Measurements from ENCODE around the gene HAO1.

Gene HAO1

DNA sequence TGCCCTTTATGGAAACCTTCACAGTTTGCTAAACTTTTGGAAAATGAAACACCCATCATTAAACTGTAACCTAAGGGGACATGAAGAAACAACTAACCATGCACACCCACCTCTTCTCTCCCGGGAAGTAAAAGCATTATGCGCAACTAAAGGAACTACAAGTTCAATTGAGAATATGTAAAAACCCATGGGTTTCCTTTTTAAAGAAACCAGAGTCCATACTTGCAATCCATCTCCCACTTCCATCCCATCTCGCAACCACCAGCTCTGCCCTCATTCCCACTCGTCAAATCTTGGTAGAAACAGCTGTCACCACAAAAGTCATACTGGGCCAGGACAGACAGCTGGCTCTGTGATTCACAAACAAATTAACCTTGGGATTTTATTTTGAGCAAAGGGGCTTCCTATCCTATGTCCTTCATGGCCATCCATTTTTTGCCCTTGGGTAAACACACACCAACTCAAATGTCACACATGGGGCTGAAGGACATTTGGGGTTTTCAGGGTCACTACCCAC lies 81.5 kb downstream of the HAO1 start:
- TF ChIP-seq, protein P1, sequence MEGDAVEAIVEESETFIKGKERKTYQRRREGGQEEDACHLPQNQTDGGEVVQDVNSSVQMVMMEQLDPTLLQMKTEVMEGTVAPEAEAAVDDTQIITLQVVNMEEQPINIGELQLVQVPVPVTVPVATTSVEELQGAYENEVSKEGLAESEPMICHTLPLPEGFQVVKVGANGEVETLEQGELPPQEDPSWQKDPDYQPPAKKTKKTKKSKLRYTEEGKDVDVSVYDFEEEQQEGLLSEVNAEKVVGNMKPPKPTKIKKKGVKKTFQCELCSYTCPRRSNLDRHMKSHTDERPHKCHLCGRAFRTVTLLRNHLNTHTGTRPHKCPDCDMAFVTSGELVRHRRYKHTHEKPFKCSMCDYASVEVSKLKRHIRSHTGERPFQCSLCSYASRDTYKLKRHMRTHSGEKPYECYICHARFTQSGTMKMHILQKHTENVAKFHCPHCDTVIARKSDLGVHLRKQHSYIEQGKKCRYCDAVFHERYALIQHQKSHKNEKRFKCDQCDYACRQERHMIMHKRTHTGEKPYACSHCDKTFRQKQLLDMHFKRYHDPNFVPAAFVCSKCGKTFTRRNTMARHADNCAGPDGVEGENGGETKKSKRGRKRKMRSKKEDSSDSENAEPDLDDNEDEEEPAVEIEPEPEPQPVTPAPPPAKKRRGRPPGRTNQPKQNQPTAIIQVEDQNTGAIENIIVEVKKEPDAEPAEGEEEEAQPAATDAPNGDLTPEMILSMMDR (IDR thresholded peaks at IDR 0.05; ENCODE audit: control extremely low read depth, extremely low read depth, low read depth, missing control alignments): no peak
- ChIA-PET CTCF (interaction anchor here (1.1 to 3.2 kb wide), 8 partner anchors 9 to 1093 kb away, joined by 3 to 11 read pairs (median 3); no protein-coding TSS in a partner anchor), POLR2A (no interaction called here)
- no peak for DNase-seq (ENCODE audit: extremely low spot score)

DNA sequence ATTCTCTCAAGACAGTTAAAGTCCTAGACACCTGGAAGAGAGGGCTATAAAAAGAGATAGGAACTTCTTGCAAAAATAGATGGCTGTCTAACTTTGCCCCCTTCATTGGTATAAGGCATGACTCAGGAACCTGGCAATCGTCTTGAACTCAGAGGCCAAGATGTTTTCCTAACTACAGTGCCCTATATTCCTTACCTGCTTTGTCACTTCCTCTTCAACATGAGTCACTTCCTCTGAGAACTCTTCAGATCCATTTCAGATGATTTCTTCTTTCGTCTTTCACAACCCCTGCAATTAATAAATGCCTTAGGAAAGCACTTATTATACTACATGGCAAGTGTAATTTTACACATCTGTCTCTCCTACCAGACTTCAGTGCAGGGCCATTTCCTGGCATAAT lies 83.5 kb downstream of the HAO1 start:
- ChIA-PET CTCF (no interaction called here), POLR2A (no interaction called here)
- DNase-seq (ENCODE audit: extremely low spot score): no peak
- TF ChIP-seq, protein P1 (IDR thresholded peaks at IDR 0.05; ENCODE audit: control extremely low read depth, extremely low read depth, low read depth, missing control alignments): no peak

DNA sequence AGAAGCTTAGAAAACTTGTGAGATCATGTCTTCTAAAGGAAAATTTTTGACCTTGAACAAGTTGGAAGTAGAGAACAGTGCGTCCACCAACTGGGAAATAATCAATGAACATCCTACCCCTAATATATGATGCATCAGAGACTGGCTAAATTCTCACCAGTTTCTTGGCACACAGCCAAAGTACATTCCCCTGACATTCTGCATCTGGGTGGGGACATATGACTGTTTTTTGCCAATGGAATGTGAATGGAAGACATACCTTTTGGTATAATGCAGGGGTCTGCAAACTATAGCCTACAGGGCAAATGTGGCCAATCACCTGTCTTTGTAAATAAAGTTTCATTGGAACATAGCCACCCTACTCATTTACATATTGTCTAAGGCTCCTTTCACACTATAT lies 84.7 kb downstream of the HAO1 start:
- TF ChIP-seq, protein P1 (IDR thresholded peaks at IDR 0.05; ENCODE audit: control extremely low read depth, extremely low read depth, low read depth, missing control alignments): no peak
- no peak for DNase-seq (ENCODE audit: extremely low spot score)
- POLR2A ChIA-PET: no interaction called here
- CTCF ChIA-PET: no interaction called here

DNA sequence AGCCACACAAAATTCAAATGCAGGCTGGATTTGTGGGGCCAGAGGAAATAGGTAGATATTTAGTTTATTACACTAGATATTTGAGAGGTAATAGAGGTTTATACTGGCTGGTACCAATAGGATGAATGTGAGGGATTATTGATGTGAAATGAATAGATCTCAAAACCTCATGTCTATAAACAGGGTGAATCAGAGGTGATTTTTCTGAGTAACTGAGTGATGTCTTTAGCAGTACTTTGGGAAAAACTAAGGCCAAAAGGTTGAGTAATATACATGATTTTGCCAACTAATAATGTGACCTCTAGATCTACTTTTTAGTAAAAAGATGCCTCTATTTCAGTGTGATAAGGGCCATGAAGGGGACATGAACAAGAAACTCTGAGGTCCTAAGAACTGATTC lies 86.8 kb downstream of the HAO1 start:
- ChIA-PET CTCF (interaction anchor here (0.7 kb wide), 1 partner anchor 1024 kb away, joined by 3 read pairs; no protein-coding TSS in a partner anchor), POLR2A (no interaction called here)
- TF ChIP-seq, protein P1 (IDR thresholded peaks at IDR 0.05; ENCODE audit: control extremely low read depth, extremely low read depth, low read depth, missing control alignments): no peak
- no peak for DNase-seq (ENCODE audit: extremely low spot score)

DNA sequence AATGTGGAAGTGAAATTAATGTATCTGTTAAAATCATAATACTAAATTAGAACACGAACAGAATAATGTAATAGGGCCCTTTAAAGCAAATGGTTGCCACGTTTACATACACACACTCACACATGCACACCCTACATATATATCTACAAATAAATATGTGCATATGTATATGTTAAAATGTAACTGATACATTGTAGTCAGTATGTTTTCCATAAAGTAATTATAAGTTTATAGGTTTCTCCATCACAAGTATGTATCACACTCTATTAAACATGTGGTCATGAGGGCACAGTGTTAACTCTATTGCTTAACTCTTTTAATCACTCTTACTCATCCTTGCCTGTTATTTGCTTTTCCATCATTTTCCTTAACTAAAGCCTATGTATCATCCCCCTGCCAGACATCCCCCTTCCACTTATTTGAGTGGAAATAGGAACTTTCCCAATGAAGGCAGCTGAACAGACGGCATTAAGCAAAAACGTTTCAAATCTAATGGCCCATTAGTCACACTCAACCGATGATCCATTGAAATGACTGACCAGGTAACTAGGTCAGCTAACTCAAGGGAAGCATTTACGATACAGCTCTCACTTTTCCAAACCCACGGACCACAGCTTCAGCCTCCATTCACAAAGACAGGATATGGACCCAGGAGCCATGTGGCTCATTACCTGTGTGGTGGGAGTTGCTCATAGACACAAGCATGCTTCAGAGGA lies 89.3 kb downstream of the HAO1 start:
- POLR2A ChIA-PET: no interaction called here
- TF ChIP-seq, protein P1 (IDR thresholded peaks at IDR 0.05; ENCODE audit: control extremely low read depth, extremely low read depth, low read depth, missing control alignments): no peak
- no peak for DNase-seq (ENCODE audit: extremely low spot score)
- CTCF ChIA-PET: no interaction called here

DNA sequence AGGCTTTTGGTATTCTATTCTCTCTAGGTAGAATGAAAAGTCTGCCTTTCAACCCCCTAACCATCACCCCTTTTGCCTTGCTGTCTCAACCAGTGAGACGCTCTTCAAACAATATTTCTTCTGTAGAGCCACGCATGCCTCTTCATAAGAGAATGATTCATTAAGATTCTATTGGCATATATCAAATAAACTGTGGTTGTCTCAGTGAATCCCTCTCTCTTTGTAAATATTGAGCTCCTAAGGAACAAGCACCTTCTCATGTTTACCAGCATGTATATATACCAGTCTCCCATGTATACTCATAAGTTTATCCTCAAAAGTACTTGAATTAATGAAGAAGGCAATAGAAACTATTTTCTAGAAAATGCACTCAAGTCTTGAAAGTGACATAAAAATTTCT lies 90.6 kb downstream of the HAO1 start:
- ChIA-PET POLR2A (no interaction called here), CTCF (no interaction called here)
- TF ChIP-seq, protein P1 (IDR thresholded peaks at IDR 0.05; ENCODE audit: control extremely low read depth, extremely low read depth, low read depth, missing control alignments): no peak
- DNase-seq (ENCODE audit: extremely low spot score): no peak
